HG02973 (cell line): ENCODE results near the gene DNMT3L.
"Not testable (repeated sequence)": the region's sequence is repeated elsewhere in the genome, so short reads cannot be mapped to it uniquely, and the experiment has no call there.

Experiments used
- ATAC-seq: cut with Tn5 transposase; IDR thresholded peaks from one replicate; pipeline ENCODE4 v1.9.1; 2021; ENCODE audit warnings: moderate library complexity; ENCODE audit not compliant: unreplicated experiment

The DNMT3L gene

GRCh38 chr21:44249204-44250037 is 12.3 kb downstream of the DNMT3L start:
- not testable (repeated sequence) for ATAC-seq

- ATAC-seq, result not testable (repeated sequence)
Measured at GRCh38 chr21:44247904-44248303, 13.8 kb downstream of the DNMT3L start.

- ATAC-seq, result peak; percentile 42
Measured at GRCh38 chr21:44243980-44244379, 17.7 kb downstream of the DNMT3L start.

- peak; percentile 33 for ATAC-seq
Measured at GRCh38 chr21:44241281-44241680, 20.4 kb downstream of the DNMT3L start.

GRCh38 chr21:44240842-44241241 is 20.9 kb downstream of the DNMT3L start, which contains the start of gene ICOSLG:
ICOSLG (minus strand) TSS chr21:44240943; CDS start chr21:44240817, 126 bp downstream.
- ATAC-seq, result peak; percentile 35

- not testable (repeated sequence) for ATAC-seq
Measured at GRCh38 chr21:44240353-44240752, 21.3 kb downstream of the DNMT3L start.

GRCh38 chr21:44229561-44229960 is 32.1 kb downstream of the DNMT3L start:
- ATAC-seq, result not testable (repeated sequence)

- not testable (repeated sequence) for ATAC-seq
Measured at GRCh38 chr21:44228109-44228508, 33.6 kb downstream of the DNMT3L start.

GRCh38 chr21:44227614-44228013 is 34.1 kb downstream of the DNMT3L start:
- ATAC-seq, result not testable (repeated sequence)

- not testable (repeated sequence) for ATAC-seq
Measured at GRCh38 chr21:44225605-44226004, 36.1 kb downstream of the DNMT3L start.

GRCh38 chr21:44223334-44223733 is 38.4 kb downstream of the DNMT3L start:
- ATAC-seq, result not testable (repeated sequence)

- ATAC-seq, result not testable (repeated sequence)
Measured at GRCh38 chr21:44220674-44221073, 41.0 kb downstream of the DNMT3L start.

- ATAC-seq, result not testable (repeated sequence)
Measured at GRCh38 chr21:44218461-44218860, 43.2 kb downstream of the DNMT3L start.

- not testable (repeated sequence) for ATAC-seq
Measured at GRCh38 chr21:44211978-44212377, 49.7 kb downstream of the DNMT3L start.

- ATAC-seq, result not testable (repeated sequence)
Measured at GRCh38 chr21:44211574-44211973, 50.1 kb downstream of the DNMT3L start.

GRCh38 chr21:44207860-44208646 is 53.6 kb downstream of the DNMT3L start:
- ATAC-seq, result not testable (repeated sequence)

GRCh38 chr21:44206698-44207676 is 54.7 kb downstream of the DNMT3L start:
- ATAC-seq, result peak; percentile 47

GRCh38 chr21:44206187-44206586 is 55.5 kb downstream of the DNMT3L start:
- not testable (repeated sequence) for ATAC-seq

- not testable (repeated sequence) for ATAC-seq
Measured at GRCh38 chr21:44202590-44203299, 59.0 kb downstream of the DNMT3L start.

- not testable (repeated sequence) for ATAC-seq
Measured at GRCh38 chr21:44199997-44200396, 61.7 kb downstream of the DNMT3L start.
